Bone marrow (tissue), 2 donors: ENCODE data around the gene HOXB4.

Experiments
- DNase-seq, 2 donors: peaks; one replicate each; lab custom pipeline; 2025; lab: John Stamatoyannopoulos, UW

Gene HOXB4

DNA sequence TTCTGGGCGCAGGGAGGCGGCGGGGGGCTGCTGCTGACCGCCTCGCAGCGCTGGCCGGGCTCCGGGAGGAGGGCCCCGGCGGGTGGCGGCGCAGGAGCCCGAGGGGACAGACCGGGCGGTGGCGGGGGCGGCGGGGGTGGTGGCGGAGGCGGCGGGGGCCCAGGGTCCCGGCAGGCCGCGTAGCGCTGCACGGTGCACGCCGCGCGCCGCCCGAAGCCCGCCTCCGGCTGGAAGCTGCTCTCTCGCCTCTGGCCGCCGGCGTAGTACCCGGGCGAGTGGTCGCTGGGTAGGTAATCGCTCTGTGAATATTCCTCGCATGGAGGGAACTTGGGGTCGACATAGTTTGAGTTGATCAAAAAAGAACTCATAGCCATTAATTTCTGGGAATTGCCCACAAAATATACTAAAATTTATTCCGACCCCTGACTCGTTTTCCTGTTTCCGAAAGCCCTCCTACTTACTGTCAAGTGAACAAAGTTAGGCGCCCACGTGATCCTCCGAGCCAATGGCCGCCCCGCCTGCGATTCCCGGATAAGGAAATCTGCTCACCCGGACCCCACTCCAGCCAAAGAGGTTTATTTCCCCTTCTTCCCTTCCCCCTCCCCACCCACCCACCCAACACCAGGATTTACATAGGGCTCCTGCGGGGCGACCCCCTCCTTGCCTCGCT is at the start of gene HOXB4:
Gene HOXB4, minus strand, starts transcription at position 405 of the 670 bp plus-strand sequence. Its CDS starts 31 bp downstream, at position 374.
- peak in 1 of 2 donors; percentile 77 for DNase-seq

- DNase-seq, result no peak
Measured at GRCh38 chr17:48627118-48627597, 49.0 kb upstream of the HOXB4 start.

- DNase-seq, result no peak
Measured at GRCh38 chr17:48626245-48627117, 48.3 kb upstream of the HOXB4 start, which contains the start of gene HOXB9. TSS of gene HOXB9 (minus strand) at chr17:48626358. CDS start at chr17:48626269, 89 bp downstream.

DNA sequence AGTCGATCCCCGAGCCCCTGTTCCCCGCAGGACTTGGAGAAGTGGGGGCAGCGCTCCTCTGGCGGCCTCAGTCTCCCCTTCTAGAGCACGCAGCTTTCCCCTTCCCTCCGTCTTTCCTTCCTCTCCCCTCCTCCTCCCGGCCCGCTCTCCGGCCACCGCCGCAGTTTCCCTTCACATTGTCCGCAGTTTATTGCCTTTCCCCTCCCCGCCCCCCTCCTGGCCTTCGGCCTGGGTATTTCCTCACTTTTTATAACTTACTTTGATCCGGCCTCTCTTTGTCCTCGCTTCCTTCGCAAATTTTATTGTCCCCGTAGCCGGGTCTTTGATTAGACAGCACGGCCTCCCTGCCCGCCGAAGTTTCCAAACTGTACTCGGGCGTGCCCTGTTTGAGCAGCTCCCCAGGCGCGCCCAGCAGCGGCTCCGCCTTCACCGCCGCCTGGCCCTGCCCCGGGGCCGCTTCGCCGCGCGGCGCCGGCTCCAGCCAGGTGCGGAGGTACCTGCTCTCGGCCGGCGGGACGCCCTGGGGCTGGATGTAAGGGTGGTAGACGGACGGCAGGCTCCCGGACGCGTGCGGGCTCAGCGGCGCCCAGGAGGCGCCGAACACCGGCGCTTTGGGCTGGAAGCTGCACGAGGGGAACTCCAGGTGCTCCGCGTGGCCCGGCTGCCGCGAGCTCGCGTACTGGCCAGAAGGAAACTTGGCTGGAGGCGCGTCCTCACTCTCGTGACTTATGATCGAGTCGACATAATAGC is 47.5 kb upstream of the HOXB4 start:
- peak in 1 of 2 donors; percentile 60 for DNase-seq

DNA sequence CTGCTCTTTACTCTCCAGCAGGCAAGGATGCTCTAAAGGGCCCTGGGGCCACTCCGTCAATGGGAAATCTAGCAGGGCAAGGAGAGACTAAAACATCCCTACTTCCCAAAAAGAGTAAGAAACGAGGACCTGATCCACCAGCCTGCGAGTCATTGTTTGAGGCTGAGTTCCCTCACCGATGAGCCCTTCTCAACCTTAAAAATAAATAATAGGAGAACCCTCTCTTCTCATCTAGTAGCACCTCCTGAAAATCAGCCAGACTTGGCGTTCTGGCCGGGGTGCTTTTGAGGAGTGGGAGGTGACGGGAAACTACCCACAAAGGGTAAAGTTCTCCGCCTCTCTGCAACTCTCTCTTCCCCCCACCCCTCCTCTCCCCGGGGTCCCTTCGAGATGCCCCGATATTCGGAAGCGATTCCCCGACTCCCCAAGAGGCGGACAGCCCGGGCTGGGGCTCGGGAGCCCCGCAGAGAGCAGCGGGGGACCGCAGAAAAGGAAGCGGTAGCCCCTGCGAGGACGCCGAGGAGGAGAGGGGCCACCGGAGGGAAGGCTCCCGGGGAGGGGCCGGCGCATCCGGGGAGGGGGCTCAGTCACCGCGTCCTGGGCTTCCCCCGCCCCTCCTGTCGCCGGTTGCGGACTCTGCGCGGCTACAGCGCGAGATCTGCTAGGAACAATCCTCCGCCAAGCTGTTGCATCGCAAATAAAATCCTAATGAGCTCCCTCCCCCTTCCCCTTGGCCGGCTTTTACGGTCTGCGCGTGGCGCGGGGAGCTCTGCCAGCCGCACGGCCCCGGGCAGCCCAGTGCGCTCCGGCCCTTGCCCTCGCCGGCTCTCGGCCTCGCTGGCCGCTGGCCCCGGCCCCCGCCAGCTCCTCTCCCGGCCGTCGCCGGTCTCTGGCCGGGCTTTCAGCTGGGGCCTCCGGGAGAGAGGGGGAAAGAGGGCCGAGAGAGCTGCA is 46.7 kb upstream of the HOXB4 start:
- peak in 1 of 2 donors; percentile 43 for DNase-seq

DNA sequence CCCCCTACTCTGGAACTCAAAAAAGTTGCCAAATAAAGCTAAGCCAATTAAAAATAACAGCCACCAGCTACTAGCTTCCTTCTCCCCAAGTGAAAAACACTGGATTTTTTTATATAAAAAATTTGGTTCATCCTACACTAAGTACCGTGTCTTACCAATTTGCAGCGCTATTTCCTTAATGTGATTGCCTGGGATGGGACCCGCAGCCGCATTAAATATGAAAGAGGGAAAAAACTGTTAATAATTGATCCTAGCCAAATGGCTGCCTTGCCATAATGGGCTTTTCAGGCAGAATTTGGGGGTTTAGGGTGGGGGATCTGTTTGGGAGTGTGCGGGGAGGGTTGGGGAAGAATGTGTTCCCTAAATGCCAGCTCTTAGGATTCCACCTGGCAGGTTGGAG is 46.0 kb upstream of the HOXB4 start:
- DNase-seq, result no peak

GRCh38 chr17:48623583-48623982 is 45.4 kb upstream of the HOXB4 start:
- no peak for DNase-seq

DNA sequence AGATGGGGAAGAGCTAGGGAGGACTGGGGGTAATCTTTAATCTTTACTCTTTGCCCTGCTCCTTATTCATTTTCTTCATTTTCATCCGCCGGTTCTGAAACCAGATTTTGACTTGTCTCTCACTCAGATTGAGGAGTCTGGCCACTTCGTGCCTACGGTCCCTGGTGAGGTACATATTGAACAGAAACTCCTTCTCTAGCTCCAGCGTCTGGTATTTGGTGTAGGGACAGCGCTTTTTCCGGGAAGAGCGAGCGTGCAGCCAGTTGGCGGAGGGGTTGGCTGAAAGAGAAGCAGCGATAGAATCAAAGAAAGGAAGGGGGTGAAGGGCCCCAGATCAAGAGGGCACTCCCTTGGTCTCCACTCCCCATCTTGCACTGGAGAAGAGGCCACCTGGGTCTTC is 44.7 kb upstream of the HOXB4 start:
- DNase-seq, result no peak

DNA sequence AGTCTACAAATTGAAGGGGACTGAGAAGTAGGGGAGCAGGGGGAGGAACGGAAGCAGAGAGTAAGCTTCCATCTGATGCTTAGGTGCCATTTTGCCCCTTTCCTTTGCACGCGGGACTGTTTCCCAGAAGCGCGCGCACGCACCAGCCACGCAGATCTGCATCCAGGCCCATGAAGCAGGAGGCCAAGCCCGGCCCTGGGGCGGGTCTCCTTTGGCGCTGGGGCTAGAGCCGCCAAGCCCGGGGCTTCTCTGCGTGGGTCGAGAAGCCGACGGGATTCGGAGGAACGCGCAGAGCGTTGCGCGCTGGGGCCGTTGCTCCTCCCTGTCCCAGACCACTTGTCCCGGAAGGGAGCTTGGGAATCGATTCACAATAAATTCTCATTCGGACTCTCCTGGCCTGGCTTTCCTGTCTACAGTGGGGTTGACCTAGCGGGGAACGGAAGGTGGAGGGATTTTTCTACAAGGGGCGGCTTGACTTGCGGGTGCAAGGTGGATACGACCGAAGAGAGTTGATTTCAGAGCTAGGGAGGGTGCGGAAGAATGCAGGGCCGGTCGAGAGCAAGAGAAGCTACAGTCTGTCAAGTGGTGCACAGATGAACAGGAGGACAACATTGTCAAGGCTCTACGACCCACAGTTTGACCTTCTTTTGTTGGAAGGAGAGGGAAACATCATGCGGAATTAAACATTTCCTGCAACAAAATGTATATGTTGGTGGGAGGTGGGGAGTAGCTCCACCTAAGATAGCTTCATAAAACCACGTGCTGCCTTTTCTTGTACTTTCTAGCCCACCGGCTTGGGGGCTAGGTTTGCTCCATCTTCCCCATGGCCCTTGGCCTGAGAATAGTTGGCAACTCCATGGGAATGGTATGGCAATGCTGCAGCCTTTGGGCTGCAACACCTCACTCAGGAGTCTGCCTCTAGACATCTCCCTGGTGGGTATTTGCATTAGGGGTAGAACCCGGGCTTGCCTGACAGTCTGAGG is 43.6 kb upstream of the HOXB4 start:
- DNase-seq, result no peak

- DNase-seq, result no peak
Measured at GRCh38 chr17:48620461-48621139, 42.5 kb upstream of the HOXB4 start.

GRCh38 chr17:48619826-48620449 is 41.8 kb upstream of the HOXB4 start:
- no peak for DNase-seq

GRCh38 chr17:48618256-48618896 is 40.2 kb upstream of the HOXB4 start:
- peak; percentile 44 to 64 for DNase-seq

GRCh38 chr17:48617471-48618255 is 39.5 kb upstream of the HOXB4 start:
- DNase-seq, result no peak

DNA sequence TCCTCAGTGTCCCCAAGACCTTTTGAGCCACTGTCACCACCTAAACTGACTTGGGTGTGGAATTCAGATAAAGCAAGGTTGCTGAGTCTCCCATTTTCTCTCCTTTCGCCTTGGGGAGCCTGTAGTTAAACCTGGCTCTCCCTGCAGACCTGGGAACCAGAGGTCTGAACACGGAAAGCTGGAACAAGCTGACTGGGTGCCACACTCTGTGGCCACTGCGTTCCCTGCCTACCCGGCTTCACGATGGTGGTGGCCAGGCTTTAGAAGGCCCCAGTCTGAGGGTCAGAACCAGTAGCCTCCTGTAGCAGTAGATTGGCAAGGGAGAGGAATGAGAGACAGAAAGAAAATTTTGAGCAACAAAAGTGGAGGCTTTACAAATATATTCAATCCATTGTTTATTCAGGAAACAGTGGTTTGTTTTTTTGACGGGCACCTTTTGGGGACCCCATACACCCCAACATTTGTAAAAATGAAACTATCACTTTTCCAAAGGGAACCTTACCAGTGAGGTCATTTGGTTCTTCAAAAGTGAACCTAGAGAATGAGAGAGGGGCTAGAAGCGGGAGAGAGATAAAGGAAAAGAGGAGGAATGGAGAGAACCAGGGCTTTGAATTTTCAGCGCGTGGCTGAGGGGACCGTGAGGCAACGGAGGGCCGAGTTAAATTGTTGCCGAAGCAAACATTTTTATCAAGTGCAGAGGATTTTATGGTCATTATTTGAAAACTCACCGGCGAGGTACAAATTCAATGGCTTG is 38.7 kb upstream of the HOXB4 start:
- DNase-seq, result no peak

- DNase-seq, result no peak
Measured at GRCh38 chr17:48615963-48616716, 38.0 kb upstream of the HOXB4 start.
